ENCODE measurements around the gene FAM114A1.

FAM114A1 gene

DNA sequence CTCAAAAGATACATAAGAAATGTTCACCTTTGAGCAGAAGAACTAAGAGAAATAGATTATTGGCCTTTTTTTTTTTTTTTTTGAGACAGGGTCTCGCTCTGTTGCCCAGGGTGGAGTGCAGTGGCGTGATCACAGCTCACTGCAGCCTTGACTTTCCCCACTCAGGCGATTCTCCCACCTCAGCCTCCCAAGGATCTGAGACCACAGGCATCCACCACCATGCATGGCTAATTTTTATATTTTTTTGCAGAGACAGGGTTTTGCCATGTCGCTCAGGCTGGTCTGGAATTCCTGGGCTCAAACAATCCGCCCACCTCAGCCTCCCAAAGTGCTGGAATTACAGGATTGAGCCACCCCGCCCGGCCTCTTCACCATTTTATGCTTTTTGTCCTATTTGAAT lies 8.1 kb upstream of the FAM114A1 start:
- no peak for DNase-seq

DNA sequence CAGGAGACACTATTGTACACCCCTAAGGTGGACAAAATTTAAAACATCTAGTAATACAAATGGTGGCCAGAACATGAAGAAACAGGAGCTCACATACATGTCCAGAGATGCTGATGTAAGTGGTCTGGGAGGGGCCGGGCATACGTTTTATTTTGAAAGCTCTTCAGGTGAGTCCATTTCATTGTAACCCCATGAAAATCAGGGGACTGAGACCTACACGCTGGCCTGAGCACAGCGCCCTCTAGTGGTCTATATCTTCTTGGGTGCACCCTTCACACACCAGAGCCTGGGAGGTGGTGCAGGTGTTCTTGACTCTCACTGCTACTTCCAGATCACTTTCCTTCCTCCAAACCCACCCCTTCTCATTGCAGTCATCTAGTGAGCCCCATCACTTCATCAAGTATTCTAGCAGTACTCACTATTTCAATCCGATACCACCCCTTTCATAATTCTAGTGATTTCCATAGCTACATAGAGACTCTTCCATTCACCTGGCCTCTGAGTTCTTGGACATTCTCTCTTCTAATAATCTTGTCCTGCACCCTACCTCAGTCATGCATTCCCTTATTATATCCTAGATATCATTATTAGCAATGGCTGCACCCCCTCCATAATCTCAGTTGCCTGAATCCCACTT lies 6.7 kb upstream of the FAM114A1 start:
- DNase-seq, result peak; percentile 87

DNA sequence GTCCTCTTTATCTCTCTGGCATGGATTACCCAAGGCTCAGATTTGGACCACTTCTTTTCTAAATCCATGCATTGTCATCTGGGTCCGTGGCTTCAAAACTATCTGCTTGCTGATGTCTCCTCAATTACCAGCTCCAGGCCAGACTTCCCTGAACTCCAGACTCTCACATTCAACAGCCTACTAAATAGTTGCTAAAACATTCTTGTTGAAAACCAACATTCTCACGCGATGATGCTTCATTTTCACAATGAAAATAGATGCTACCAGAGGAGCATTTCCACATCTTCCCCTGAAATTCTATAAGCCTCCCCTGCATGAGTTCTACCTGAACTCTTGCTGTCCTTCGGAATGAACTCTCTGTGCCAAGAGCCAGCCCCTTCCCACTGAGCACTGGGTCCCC lies 5.8 kb upstream of the FAM114A1 start:
- no peak for DNase-seq

DNA sequence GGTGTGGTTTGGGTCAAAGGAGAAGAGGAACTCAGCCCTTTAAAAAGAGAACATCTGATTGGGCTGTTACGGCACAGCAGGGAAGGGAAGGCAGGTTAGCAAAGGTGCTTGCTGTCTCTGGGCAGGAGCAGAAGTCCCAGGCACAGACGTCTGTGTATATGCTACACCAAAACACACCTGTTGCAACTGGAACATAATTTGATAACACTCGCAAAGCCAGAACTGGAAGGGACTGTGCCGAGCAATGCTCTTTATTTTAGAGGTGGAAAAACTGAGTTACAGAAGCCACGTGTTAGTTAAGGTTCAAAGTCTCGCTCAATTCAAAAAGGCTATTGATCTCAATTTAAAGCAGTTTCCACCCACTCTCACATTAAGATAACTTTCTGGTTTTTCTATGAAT lies 2.2 kb upstream of the FAM114A1 start:
- DNase-seq, result no peak

DNA sequence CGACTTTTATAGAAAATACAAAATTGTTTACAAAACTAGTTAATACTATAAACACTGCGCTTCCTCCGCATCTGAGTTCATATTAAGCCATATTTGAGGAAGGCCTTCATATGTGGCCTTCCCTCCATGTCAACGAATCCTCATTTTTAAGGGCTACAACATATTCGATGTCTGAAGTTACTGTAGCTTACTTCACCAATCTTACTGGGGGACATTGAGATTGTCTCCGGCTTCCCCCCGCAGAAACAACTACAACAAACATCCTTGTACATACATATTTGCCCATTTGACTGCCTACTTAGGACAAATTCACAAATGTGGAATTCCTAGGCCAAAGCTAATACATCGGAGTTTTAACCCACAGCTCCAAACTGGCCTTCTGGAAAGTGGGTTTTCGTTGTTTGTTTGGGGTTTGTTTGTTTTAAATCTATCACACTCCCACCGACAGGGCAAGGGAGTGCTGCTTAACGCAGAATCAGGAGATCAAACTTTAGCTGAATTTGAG lies 581 bp upstream of the FAM114A1 start:
- no peak for DNase-seq

DNA sequence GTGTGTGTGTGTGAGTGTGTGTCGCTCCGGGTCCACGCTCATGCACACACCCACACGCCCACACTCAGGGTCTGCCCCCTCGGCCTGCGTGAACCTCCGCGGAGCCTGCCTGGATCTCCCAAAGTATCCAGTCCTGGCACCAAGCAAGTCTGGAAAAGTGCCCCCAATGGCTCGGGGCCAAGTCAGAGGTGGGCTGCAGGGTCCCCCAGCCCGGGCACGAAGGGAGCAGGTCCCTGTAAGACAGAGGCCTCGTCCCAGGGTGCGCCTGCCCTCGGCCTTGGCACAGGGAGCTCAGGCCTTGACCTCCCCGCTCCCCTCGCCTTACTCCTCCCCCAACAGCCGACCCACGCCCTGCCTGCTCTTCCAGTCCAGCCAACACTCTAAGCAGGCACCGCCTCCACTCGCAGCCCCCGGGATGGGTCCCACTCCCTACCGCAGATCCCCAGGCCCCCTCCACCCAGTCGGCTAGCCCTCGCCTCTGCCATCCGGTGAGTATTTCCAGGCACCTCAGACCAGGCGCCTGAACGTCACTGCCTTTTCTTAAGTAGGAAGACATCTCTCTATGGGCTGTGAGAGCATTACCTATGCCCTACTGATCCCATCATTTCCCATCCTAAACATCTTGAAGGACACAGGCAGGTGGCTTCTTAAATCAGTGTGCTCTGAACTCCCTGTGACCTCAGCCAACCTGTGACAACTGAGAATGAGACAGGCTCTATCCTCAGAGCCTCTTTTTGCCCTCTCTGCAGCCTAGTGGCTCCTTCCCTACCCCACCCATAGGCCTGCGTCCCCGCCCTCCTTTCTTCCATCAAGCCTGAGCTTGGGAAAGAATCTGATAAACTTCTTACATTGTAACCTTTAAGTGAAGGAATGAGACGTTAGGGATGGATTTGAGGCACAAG lies 704 bp downstream of the FAM114A1 start:
- no peak for DNase-seq

DNA sequence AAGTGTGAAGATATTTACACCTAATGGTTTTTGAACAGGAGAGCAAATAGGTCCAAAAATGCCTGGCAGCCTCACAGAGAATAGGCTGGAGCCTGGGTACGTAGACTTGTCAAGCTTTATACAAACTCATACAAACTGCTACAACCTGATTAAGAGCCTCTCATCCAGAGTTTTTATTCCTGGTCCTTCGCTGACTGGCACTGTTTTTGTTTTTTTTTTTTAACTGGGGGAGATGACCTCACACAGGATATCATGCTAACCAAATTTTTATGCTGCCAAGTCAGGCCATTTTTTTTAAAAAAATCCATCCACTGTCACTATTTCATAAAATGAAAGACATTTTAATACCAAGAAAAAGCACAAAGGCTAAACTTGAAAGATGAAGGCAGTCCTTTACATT lies 1.9 kb downstream of the FAM114A1 start:
- DNase-seq, result no peak

DNA sequence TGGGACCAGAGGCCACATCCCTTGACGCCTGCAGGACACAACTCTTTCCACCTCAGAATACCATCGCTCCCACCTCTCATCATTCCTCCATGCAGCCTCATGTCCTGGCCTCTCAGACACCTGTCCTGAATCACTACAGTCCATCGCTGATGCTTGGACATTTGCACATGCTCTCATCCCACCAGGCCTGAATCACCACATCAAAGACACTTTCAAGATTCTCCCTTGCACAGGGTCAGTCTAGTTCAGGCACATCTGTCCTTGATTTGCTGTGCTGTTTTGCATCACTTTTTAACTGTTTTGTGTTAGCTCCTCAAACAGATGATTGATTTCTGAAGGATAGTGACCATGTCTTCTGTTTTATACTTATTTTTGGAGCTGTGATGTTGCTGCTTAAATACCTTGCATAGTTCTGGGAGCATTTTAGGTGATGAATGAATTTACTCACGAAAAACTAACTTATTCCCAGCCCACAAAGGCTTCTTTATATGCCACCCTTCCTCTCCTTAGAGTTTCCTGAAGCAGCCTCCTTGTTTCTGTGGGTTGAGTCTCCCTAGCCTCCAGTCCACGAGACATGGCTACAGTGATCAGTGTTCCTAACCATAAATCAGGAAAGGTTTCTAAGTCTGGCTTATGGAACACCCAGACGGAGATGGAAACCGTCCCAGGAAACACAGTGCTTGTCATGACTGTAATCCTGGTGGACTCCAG lies 2.6 kb downstream of the FAM114A1 start:
- no peak for DNase-seq

DNA sequence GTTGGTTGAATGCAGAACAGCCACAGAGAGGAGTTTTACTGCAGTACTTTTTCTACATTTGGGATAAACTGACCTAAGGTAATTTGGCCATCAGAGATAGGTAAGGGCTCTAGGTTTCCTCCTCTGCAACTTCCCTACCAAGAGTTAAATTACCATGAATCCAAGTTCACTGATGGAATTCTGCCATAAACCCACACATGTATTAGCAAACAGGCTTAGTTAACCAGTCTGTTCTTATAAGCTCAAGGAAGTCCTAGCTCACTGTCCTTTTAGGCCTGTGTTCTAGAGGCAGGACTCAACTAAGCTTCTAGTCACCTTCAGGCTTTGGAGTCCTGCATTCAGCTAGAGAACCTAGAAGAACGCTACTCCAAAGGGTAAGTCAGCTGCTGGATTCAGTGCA lies 4.0 kb downstream of the FAM114A1 start:
- DNase-seq, result no peak

DNA sequence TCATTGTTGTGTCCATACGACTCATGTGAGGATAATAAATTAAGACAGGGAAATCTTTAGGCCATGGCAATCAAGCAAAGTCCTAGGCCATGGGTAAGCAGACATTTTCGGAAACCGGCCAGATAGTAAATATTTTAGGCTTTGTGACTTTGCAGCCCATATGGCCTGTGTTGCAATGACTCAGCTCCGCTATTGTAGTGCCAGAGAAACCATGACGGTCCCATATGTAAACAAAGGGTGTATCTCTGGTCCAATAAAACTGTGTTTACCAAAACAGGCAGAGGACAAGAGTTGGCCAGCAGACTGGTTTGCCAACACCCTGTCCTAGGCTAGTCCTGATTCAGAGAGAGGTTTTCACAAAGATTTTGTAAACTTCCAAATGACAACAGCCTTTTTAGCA lies 5.0 kb downstream of the FAM114A1 start:
- DNase-seq, result no peak

DNA sequence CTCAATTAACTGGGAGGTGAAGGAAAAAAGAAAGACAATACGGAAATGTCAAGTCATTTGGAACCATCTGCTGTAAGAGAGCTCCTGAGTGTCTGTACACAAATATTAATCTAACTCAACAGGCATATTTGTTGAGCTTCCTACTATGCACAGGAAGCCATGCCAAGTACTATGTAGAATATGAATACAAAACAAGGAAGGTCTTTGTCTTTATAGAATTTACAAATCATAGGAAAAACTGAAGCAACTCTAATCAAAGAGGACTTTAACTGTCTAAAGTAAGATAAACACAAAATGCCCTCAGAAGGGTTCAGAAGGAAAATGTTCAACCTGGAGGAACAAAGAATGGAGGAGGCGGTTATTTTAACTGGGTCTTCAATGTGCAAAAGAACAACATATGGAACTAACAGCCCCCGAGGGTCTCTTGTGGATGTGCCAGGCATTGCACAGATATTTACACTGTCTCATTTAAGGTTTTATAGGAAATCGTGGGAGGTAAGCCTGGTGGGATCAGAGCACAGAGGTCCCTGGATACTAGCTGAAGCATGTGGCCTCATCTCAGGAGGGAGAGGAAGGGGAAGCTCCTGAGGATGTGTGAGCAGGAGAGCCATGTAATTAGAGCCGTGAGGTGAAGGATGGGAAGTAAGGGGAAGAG lies 5.8 kb downstream of the FAM114A1 start:
- peak; percentile 25 for DNase-seq

DNA sequence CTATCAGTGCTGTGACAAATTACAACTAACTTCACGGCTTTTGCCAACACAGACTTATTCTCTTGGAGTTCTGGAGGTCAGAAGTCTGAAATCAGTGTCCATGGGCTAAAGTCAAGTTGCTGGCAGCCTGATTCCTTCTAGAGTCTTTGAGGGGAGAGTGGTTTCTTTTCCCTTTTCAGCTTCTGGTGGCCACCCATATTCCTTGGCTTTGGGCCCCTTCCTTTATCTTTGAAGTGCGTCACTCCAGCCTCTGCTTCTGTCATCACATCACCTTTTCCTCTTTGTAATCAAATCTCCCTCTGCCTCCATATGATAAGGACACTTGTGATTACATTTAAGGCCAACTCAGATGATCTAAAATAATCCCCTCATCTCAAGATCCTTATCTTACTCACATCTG lies 9.0 kb downstream of the FAM114A1 start:
- no peak for DNase-seq

DNA sequence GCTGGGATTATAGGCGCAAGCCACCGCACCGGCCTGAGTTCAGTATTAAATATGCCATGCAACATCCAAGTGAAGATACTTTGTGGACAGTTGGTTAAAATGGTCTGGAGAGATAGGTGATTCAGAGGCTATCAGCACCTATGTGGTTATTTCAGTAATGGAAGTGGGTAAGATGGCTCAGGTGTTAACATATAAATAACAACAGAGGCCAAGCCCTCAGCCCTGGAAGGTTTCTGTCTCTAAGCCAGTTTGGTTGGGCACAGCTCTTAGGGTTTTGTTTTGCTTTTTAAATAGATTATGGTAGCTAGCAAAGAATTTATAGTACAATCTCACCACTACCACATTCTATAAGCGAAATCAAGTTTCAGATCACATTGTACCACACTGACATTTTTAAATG lies 16.6 kb downstream of the FAM114A1 start:
- no peak for DNase-seq

DNA sequence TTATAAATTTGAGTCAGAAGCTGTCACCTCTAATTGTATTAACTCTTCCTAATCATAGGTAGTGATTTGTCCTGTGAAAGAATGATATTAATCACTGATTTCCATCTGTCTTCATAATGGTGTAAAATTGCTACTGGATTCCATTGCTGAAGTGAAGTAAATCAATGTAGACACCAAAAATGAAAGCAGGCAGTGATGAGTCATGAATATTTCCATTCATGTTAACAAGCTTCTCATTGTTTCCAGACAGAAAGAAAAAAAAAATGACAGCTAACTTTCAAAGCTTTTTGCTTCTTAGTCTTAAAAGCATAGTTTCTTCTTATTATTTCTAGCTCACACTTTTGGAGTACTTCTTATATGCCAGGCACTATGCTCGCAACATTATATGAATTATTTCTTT lies 21.5 kb downstream of the FAM114A1 start:
- DNase-seq, result no peak

DNA sequence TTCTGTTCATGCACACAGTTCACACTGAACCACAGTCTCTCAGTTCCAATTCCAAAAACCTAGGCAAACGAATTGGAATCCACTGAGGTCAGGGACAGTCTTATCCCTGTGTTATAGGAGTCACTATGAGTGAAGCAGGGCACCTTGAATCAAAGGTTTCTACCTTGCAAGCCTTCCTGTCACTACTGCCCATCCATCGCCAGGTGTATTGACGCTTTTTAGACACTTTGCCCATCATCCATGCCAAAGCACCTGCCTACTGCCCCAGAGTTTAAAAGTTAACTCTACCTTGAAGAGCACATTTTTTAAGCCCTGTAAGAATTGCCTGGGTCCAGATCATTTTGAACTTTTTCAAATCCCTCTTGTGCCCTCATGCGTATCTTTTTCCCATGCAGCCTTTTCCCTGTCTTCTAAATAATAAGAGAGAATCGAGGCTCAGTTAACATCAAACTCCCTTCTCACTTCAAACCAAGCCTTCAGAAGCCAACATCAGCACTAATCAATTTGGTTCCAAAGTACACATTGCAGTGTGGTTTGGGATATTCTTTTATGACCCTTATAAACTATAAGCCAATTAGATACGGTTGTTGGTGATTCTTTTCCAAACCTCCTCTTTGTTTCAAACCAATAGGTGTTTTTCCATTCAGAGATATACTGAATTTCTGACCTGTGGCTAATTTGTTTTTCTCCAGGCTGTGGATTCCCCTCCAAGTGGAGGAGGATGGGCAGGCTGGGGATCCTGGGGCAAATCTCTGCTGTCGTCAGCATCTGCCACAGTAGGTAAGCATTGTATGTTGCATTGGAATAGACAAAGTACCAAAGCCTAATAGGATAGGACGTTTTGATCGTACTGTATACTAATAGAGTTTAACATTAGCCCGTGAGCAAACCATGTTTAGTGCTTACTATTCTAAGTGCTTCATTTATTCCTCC lies 23.7 kb downstream of the FAM114A1 start:
- DNase-seq, result no peak

DNA sequence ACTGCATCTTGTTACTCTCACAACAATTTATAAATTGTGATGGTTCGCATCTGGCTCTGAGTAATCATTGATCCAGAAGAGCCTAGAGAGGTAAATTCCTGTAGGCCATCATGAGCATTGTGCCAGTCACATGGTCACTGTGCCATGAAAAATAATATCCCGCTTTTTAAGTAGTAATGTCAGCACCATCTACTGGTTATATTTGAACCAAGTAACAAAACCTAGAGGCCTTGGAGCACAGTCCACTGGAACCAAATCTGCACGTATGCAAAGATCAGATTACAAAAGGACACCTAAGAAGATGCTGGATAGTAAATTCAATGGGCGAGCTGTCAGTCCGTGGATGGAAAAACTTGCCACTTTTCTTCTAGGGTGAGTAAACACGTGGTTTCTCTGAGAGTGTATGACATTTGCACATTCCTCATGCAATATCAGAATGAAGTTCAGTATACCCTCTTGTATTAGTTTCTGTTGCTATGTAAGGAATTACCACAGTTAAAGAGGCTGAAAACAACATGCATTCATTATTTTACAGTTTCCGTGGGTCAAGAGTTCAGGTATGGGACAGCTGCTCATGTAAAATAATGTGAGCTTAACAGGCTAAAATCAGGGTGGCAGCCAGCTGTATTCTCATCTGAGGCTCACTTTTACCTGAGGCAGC lies 26.8 kb downstream of the FAM114A1 start:
- no peak for DNase-seq

DNA sequence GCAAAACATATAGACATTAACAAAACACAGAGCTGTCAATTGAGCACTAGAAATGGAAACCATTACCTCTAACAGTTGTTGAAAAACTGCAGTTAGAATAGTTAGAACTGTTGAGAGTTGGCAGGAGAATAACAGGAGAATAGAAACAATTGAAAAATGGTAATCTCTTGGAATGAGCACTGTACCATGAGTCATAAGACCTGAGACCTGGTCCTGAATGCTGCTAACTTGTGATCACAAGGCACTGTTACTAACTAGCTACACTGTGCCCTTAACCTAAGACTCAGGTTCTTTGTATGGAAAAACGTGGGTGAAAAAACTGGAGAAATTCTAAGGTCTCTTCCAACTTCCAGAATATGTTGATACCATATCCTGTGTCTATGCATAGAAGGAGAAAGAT lies 29.3 kb downstream of the FAM114A1 start:
- no peak for DNase-seq

DNA sequence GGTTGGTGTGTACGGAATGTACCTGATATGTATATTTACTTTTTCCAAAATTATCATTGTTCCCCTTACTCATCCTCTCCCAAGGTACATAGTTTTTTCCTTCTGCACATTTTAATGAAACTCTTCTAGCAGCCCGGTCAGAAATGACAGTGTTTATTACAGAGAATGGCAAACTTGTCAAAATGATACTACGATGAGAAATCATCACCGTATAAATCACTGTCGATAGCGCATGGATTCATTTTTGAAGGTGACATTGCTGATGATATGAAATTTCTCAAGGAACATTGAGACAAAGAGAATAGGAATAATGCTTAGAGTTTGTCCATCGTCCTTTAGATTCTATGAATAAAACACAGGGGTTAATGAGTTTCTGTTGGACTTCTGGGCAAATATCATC lies 30.6 kb downstream of the FAM114A1 start:
- DNase-seq, result no peak

DNA sequence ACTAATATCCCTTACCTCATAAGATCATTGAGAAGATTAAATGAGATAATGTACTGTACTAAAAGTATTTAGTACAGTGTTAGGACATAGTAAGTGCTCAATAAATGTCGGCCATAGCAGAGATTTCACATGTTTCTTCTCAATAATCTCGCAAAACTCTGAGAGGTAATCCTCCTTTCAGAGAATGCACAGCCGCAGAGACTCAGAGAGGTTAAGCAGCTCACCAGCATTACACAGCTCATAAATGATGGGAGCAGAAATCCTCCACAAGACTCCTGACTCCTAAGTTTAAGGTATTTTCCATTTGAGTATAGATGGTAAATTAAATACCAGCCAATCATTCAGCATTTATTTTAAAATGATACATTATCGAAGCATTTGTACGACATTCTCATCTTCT lies 34.6 kb downstream of the FAM114A1 start:
- no peak for DNase-seq

DNA sequence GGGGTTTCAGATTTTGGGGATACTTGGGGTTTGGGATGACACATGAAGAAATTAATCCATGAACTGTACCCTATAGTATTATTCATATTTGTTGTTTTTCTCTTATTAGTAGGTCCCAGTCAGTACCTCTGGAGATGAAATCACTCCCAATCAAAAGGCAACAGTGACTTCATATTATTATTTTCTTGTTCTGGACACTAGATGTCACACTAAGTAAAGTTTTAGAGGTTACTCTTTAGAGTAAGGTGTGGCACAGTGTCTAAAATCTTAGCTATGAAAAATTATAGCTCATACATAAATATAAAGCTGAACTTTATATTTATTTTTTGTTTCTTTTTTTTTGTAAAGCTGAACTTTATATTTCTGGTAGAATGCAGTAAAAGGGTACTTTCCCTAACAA lies 35.1 kb downstream of the FAM114A1 start:
- DNase-seq, result peak; percentile 70

DNA sequence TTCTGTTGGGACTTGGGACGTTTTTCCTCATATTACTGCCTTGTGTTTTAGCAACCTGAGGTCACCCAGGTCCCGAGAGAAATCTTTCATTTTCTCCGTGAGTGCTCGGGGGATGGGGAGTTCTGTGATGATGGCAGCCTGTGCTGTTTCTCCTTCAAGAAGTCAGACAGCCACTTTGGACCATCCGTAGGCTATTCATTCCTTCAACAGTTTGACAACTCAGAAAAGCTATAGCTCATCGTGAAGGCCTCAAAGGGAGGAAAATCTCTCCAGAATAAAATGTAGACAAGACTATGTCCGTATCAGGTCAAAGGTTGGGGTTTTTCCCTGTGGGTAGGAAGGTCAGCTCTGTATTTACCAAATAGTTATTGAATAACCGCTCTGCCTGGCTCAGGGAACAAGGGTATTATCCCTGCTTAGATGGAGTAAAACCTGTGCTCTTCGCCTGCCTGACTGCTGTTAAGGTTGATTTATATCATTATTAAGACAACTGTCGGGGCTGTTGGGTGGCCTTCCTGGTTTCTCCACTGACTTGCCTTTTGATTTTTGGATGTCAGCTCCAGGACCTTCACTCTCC lies 36.6 kb downstream of the FAM114A1 start:
- DNase-seq, result no peak
